ENCODE results near the gene PRKCZ.

The PRKCZ gene

DNA sequence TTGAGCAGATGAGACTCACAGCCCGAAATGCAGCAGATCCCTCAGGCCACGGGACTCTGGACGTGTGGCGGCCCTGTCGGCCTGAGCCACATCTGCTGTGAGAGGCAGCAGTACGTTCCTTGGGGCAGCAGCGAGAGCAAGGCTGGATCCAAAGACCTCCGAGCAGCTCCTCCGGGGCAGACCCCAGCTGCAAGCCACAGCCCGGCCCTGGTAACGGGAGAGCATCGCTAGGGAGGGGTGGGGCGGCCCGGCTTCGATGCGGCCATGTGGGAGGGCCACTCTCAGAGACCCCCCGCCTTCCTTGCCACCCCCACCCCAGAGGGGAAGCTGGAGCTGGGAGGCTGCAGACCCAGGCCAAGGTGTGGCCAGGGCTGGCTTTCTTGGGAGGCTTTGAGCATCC, 17.8 kb downstream of the PRKCZ start:
- no peak for DNase-seq

DNA sequence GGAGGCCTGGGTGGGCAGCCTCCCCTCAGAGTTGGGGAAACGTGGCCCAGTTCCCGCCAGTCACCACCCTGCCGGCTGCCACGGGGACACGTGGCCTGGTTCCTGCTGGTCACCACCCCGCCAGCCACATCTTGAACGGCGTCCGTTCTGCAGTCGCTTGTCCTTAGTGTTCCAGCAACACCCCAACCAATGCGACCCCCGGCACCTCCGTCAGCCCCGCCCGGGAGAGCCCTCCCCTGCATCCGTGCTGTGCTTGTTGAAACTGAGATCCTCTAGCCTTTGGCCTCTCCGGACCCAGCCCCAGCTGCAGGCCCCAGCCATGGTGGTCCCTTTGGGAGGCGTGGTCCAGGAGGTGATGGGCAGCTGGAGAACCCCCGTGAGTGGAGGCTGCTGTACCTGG, 18.7 kb downstream of the PRKCZ start:
- DNase-seq: no peak

DNA sequence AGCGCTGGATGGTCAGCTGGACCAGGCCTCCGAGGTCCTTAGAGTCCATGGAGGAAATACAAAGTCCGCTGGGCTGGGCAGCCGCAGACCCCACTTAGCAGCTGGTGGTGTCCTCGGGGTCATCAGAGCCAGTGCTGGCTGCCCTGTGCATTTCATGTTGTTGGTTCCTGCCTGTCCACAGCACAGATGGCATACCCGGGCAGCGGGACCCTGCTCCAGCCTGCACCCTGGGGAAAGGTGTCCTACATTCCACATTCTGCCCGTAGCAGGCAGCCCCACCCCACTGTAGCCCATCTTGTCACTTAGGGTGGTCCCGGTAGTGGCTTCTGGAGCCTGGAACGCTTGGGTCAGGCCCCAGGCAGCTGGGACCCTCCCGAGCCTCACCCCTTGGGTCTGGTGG, 19.8 kb downstream of the PRKCZ start:
- DNase-seq: no peak

DNA sequence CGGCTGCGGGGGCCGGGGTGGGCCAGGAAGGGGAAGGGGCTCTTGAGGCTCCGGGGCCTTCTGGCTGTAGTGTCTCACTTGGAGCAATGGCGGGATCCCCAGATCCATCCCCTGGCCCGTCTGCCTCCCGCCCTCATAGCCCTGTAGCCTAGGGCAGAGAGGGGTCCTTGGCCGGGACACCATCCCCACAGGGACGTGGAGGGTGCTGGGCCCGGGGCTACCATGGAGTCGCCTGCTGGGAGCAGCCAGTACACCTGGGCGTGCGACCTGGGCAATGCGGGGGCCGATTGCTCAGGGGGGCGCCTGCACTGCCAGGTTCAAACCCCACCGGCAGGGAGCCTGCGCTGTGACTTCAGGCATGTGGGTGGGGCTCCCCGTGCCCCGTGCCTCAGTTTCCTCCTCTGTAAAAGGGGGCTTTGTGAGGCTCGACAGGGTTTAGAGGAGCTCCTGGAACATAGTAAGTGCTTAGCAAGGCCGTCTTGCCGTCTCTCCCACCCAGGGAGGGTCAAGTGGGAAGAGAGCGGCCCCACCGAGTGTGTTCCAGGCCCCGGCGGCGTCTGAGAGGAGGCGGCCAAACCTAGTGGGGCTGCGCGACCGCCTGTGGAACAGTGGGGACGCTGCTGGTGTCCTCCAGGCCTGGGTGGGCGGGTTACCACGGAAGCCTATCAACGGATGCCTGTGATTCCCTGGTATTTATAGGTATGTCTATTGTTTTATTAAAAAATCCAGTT, 20.8 kb downstream of the PRKCZ start:
- no peak for DNase-seq

- DNase-seq: no peak
Observed at GRCh38 chr1:2072109-2072806, 22.0 kb downstream of the PRKCZ start.

GRCh38 chr1:2072891-2073290, 22.7 kb downstream of the PRKCZ start:
- DNase-seq: no peak

GRCh38 chr1:2073382-2074230, 23.4 kb downstream of the PRKCZ start:
- no peak for DNase-seq

GRCh38 chr1:2074396-2074795, 24.2 kb downstream of the PRKCZ start:
- no peak for DNase-seq

DNA sequence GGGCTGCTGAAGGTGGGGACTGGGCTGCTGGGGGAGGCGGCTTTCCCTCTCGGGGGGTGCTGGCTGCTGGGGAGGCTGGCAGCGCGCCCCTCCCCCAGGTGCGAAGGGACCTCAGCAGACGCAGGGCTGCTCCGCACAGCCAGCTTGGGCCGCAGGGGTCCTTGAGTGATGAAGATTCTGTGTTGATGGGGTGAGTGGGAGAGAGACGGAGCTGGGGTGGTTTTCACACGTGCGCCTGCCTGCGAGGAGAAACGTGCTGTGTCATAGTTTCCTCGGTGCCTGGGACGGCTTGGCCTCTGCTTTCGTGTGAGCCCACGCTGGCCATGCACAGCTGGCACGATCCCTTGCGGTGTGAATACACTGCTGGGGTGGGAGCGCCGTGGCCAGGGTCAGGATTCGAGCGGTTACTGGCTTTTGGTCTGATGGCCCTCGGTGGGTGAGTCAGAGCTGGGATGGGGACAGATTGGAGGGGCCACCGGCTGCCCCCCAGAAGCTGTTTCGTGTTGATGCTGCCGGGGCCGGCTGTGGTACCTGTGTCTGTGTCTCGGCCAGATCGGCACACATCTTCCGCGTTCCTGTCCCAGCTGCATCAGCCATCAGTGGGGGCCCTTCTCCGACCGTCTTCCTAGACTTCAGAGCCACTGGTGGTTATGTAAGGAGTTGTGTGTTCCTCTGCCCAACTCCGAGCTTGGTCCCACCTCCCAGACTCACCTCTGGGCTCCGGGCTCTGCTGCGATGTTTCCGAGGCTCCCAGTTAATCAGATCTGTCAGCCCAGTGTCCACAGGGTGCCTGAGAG, 24.9 kb downstream of the PRKCZ start:
- no peak for DNase-seq

DNA sequence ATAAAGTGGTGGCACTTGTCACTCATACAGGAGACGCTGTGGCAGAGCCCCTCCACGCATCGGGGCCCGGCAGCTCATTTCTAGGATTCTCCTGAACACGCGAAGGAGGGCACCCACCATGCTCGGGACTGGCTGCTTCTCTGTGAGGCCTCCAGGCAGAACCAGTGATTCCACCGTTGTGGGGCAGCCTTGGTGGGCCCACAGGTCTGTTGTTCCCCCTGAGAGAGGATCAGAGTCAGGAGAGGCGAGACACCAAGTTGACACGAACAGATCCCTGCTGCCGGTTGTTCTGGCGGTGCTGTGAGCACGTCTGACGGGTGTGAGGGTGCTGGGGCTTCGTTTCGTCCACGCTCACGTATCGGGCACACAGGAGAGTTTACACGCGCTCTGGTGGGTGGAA, 26.6 kb downstream of the PRKCZ start:
- no peak for DNase-seq

GRCh38 chr1:2078170-2078569, 28.0 kb downstream of the PRKCZ start:
- DNase-seq: no peak

DNA sequence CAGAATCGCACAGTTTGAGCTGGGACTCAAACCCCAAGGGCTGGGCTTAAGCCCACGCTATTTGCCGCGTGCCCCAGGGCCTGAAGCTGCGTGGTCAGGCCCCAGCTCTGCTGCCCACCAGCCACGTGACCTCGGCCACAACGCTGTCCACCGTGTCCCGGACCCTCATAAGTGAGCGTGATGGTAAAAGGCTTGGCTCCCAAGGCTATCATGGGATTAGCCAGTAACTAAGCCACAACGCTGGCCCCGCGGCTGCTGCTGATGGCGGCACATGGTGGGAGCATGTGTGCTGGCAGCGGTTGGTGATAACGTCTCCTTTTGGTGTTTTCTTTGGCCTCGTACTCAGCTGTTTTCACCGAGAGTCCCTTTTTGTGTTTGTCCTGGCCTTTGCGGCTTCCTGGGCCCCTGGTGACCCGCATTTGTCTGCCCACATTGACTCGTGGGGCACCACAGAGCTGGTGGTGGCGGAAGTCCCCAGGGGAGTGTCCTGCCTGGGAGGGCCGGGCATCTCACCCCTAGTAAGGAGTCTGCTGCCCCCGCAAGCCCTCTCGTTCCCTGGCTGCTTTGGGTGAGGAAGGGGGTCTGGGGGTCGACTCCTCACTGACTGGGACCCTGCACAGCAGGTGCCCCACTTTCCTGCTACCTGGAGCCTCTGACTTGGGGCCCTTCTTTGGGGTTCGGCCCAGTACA, 29.3 kb downstream of the PRKCZ start:
- DNase-seq: no peak

DNA sequence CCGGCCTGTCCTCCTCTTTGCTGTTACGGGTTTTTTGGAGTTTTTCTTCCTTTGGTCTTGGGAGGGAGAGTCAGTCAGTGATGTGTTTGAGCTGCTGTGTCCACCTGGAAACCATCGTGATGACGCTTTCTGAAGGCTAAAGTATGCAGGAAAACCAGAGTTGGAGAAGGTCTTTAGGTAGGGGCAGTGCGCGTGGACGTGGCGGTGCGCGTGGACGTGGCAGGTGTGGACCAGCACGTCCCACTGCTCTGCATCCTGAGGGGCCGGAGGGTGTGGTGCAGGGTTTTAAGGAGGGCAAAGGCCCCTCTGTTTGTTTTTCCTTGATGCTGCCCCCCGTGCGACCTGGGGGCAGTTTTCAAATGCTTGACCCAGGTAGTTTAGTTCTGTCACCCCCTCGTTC, 29.9 kb downstream of the PRKCZ start:
- no peak for DNase-seq

- no peak for DNase-seq
Observed at GRCh38 chr1:2080884-2081283, 30.7 kb downstream of the PRKCZ start.

GRCh38 chr1:2081326-2081885, 31.2 kb downstream of the PRKCZ start:
- no peak for DNase-seq

- no peak for DNase-seq
Observed at GRCh38 chr1:2082064-2082463, 31.9 kb downstream of the PRKCZ start.

GRCh38 chr1:2083666-2084065, 33.5 kb downstream of the PRKCZ start:
- no peak for DNase-seq

- no peak for DNase-seq
Observed at GRCh38 chr1:2084306-2084705, 34.1 kb downstream of the PRKCZ start.

GRCh38 chr1:2085080-2085479, 34.9 kb downstream of the PRKCZ start:
- DNase-seq: no peak

DNA sequence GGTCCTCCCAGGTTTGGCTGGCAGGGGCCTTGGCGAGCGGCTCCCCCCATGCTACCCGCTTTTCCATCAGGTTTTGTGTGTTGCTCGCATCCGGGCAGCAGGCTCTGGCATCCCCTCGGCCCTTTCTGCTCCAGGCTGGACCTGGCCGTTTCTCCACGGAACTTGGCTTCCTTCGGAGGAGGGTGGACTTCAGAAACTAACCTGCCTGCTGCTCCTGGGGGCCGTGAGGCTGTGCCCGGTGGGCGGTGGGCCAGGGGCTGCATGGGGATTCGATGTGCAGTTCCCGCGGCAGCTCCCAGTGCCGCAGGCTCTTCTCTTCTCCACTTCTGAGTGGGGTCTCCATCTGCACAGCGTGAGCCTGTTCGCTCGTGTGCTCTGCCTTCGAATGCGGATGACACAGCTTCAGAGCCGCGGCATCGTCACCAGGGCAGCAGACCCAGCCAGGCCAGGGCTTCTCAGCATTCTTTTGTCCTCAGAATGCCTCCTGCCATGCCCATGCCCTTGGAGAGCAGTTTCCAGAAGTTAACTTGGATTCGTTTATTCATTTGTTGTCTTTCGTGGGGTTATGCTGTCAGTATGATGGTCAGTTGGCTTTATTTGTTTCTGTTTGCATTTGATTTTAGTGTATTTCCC, 36.4 kb downstream of the PRKCZ start:
- no peak for DNase-seq

GRCh38 chr1:2087766-2088165, 37.6 kb downstream of the PRKCZ start:
- DNase-seq: no peak

- no peak for DNase-seq
Observed at GRCh38 chr1:2088458-2088857, 38.2 kb downstream of the PRKCZ start.

Data from NCI-H774 (cell line).